K562 (cell line): ENCODE results near the gene MLH1. TPM values are rescaled to one million over a fixed set of nuclear protein-coding genes. Genes with fewer than 3 reads are reported as not detected.

Experiments
- BACH1 ChIP-seq: fragments of 200-800 bp; sonication (Bioruptor generic); IDR thresholded peaks from 2 replicates; pipeline ENCODE4 v1.6.1; 2016; ENCODE audit warnings: missing genetic modification characterization, missing compliant biosample characterization
- HDAC1 ChIP-seq, 2 experiments: fragments of 450-650 bp; IDR thresholded peaks; 2 replicates each; pipeline ENCODE4 v1.6.1; 2016 to 2017; ENCODE audit warnings: inconsistent platforms in 1 of 2, mild to moderate bottlenecking in 1 of 2, moderate library complexity in 1 of 2
- ID3 ChIP-seq, 2 experiments: fragments of 250-450 bp in 1 of 2; fragments of 450-650 bp in 1 of 2; sonication (Bioruptor Pico) in 1 of 2; IDR thresholded peaks; 2 replicates each; pipeline versions ENCODE4 v1.6.1 to v1.8.0; 2016 to 2021; ENCODE audit warnings: mild to moderate bottlenecking in 2 of 2, moderate library complexity in 2 of 2, missing compliant biosample characterization in 1 of 2, missing genetic modification characterization in 1 of 2
- MTA1 ChIP-seq: fragments of 450-650 bp; IDR thresholded peaks from 2 replicates; pipeline ENCODE4 v1.6.1; 2017; ENCODE audit warnings: borderline replicate concordance
- MYBL2 ChIP-seq, 2 experiments: fragments of 450-650 bp in 1 of 2; sonication (generic) in 1 of 2; formaldehyde crosslinking in 1 of 2; IDR thresholded peaks; 2 replicates each; pipeline versions ENCODE4 v1.6.1 to v1.8.1; 2017 to 2022; ENCODE audit warnings: borderline replicate concordance in 1 of 2, inconsistent platforms in 1 of 2, low read depth in 1 of 2, mild to moderate bottlenecking in 1 of 2, missing genetic modification reagents in 1 of 2, moderate library complexity in 1 of 2
- OTX1 ChIP-seq: fragments of 450-650 bp; formaldehyde crosslinking; IDR thresholded peaks from 2 replicates; pipeline ENCODE4 v1.4.0; 2022; ENCODE audit warnings: mild to moderate bottlenecking
- PCBP1 ChIP-seq: fragments of 200-400 bp; formaldehyde crosslinking; IDR thresholded peaks from 2 replicates; pipeline ENCODE4 v1.6.1; 2018; ENCODE audit warnings: mild to moderate bottlenecking, low read depth, low read length; ENCODE audit not compliant: poor library complexity, severe bottlenecking
- RHOXF2B ChIP-seq: fragments of 250-450 bp; sonication (Bioruptor Pico); conservative IDR thresholded peaks from 2 replicates; pipeline ENCODE4 v1.5.1; 2021
- SLC30A9 ChIP-seq: fragments of 250-450 bp; sonication (Bioruptor Pico); IDR thresholded peaks from 2 replicates; pipeline ENCODE4 v1.8.0; 2022; ENCODE audit warnings: mild to moderate bottlenecking, moderate library complexity
- ZNF354B ChIP-seq: fragments of 250-450 bp; sonication (Bioruptor Pico); IDR thresholded peaks from 2 replicates; pipeline ENCODE4 v1.4.0; 2020
- ZNF717 ChIP-seq: fragments of 250-450 bp; sonication (Bioruptor Pico); IDR thresholded peaks from 2 replicates; pipeline ENCODE4 v1.5.0; 2021
- polyA plus RNA-seq, 8 experiments: library from polyadenylated mRNA; depleted of rRNA in 4 of 8; stranded (reverse) in 5 of 8; unstranded in 3 of 8; fragments of >200 nt; fragmentation: Nextera tagmentation in 2 of 8; fragmentation: Illumina TruSeq in 1 of 8; extraction: Ambion mirVana in 2 of 8; extraction: Trizol in 1 of 8; gene quantifications; 2 replicates each; pipeline versions ENCODE4 v1.2.1 to v1.2.3, GENCODE V29; 2011 to 2014; ENCODE audit warnings: inconsistent platforms in 1 of 8, missing spikeins in 1 of 8
- total RNA-seq, 7 experiments: library from RNA; depleted of rRNA in 6 of 7; stranded (reverse); fragments of >200 nt in 6 of 7; fragmentation: Illumina TruSeq in 2 of 7; extraction: Trizol in 2 of 7; gene quantifications; 2 replicates each; pipeline versions ENCODE4 v1.2.1 to v1.2.3, GENCODE V29; 2011 to 2021; ENCODE audit warnings: low replicate concordance in 1 of 7
- TF ChIP-seq, protein P1 (sequence below): sonication (generic); formaldehyde crosslinking; IDR thresholded peaks from 2 replicates; pipeline ENCODE4 v1.8.0; 2022; ENCODE audit warnings: missing genetic modification reagents, mild to moderate bottlenecking, borderline replicate concordance
- TF ChIP-seq, protein P2 (sequence below): fragments of 250-450 bp; sonication (Bioruptor Pico); IDR thresholded peaks from 2 replicates; pipeline ENCODE4 v1.8.0; 2021; ENCODE audit warnings: moderate library complexity, mild to moderate bottlenecking, inconsistent platforms

Gene MLH1
- total and polyA plus RNA-seq, 9 of the 15 experiments (the other 6 are each of a cell fraction or from before 2014, with no cell fraction given): 76.4 to 155 (median 117) TPM

DNA sequence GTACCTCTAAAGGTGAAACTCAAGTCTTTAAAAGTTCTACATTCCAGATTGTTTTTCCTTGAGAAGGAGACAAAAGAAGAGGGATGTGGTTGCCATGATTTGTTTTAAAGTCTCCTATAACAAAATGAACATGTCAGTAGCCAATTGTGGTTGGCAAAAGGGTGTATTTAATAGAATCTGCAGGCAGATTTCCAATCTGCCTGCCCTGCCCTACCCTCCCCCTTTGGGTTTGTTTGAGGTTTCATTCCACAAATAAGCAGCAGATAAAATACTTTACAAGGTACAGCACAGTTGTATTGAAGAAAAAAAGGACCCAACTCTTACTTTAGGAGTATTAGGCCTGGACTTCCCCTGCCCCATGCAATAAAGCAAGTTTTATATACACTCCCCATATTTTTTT lies 59.5 kb downstream of the MLH1 start (continued):
- TF ChIP-seq ZNF354B (no peak), ZNF717 (CRISPR knock-in tag) (no peak), OTX1 (CRISPR knock-in tag) (no peak), SLC30A9 (CRISPR knock-in tag) (no peak), MTA1 (no peak), BACH1 (tag) (no peak), MYBL2 (IDR thresholded peaks at IDR 0.05; ENCODE audit: low read depth) (no peak), MYBL2 (CRISPR knock-in tag; IDR thresholded peaks at IDR 0.05; ENCODE audit: borderline replicate concordance) (no peak), PCBP1 (no peak), ID3 (CRISPR knock-in tag; IDR thresholded peaks at IDR 0.05) (no peak), ID3 (tag; IDR thresholded peaks at IDR 0.05) (no peak), HDAC1 (IDR thresholded peaks at IDR 0.05) (no peak), RHOXF2B (CRISPR knock-in tag) (no peak)
- TF ChIP-seq, protein P1, sequence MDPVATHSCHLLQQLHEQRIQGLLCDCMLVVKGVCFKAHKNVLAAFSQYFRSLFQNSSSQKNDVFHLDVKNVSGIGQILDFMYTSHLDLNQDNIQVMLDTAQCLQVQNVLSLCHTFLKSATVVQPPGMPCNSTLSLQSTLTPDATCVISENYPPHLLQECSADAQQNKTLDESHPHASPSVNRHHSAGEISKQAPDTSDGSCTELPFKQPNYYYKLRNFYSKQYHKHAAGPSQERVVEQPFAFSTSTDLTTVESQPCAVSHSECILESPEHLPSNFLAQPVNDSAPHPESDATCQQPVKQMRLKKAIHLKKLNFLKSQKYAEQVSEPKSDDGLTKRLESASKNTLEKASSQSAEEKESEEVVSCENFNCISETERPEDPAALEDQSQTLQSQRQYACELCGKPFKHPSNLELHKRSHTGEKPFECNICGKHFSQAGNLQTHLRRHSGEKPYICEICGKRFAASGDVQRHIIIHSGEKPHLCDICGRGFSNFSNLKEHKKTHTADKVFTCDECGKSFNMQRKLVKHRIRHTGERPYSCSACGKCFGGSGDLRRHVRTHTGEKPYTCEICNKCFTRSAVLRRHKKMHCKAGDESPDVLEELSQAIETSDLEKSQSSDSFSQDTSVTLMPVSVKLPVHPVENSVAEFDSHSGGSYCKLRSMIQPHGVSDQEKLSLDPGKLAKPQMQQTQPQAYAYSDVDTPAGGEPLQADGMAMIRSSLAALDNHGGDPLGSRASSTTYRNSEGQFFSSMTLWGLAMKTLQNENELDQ (CRISPR knock-in tag): no peak
- TF ChIP-seq, protein P2, sequence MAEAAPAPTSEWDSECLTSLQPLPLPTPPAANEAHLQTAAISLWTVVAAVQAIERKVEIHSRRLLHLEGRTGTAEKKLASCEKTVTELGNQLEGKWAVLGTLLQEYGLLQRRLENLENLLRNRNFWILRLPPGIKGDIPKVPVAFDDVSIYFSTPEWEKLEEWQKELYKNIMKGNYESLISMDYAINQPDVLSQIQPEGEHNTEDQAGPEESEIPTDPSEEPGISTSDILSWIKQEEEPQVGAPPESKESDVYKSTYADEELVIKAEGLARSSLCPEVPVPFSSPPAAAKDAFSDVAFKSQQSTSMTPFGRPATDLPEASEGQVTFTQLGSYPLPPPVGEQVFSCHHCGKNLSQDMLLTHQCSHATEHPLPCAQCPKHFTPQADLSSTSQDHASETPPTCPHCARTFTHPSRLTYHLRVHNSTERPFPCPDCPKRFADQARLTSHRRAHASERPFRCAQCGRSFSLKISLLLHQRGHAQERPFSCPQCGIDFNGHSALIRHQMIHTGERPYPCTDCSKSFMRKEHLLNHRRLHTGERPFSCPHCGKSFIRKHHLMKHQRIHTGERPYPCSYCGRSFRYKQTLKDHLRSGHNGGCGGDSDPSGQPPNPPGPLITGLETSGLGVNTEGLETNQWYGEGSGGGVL: no peak
